Right lobe of liver (tissue), 6 donors: ENCODE data around the gene ZFPM1. TPM values are rescaled to one million over a fixed set of nuclear protein-coding genes. Genes with fewer than 3 reads are reported as not detected.

Experiments
- ATAC-seq, 4 donors: fragments of 200-7000 bp; cut with Tn5 transposase; one replicate each; pipeline ENCODE4 v1.9.1; 2020; ENCODE audit warnings: mild to moderate bottlenecking in 4 of 4, moderate library complexity in 4 of 4
- DNase-seq, 3 donors: peaks; one replicate each; pipeline ENCODE4 v3.0.0-alpha.2; 2020
- H3K27ac ChIP-seq, 3 donors: fragments of 200-600 bp; one replicate each; pipeline ENCODE4 v1.8.0; 2022
- H3K27me3 ChIP-seq, 2 donors: fragments of 200-600 bp; one replicate each; pipeline ENCODE4 v1.8.0; 2022
- H3K36me3 ChIP-seq, 4 donors: fragments of 200-600 bp; sonication (generic) in 1 of 4; one replicate each; pipeline versions ENCODE4 v1.5.1 to v1.8.0; 2017 to 2022; ENCODE audit warnings: control low read depth in 1 of 4
- H3K4me1 ChIP-seq, 4 donors: fragments of 200-600 bp; sonication (generic) in 1 of 4; one replicate each; pipeline versions ENCODE4 v1.5.1 to v1.8.0; 2017 to 2022; ENCODE audit warnings: control low read depth in 1 of 4
- H3K4me3 ChIP-seq, 3 donors: fragments of 200-600 bp; one replicate each; pipeline ENCODE4 v1.8.0; 2022
- H3K9me3 ChIP-seq, 4 donors: fragments of 200-600 bp; sonication (generic) in 1 of 4; one replicate each; pipeline versions ENCODE4 v1.5.1 to v1.8.0; 2017 to 2022; ENCODE audit warnings: control low read depth in 1 of 4
- POLR2A ChIP-seq: fragments of 450-650 bp; IDR thresholded peaks from one replicate; pipeline ENCODE4 v1.6.1; 2017; ENCODE audit warnings: antibody characterized with exemption, mild to moderate bottlenecking
- WGBS: methylation state at CpG from one replicate; pipeline ENCODE4 v1.1.6; 2018; ENCODE audit warnings: low coverage, low lambda C conversion rate; ENCODE audit not compliant: insufficient coverage; ENCODE audit errors: missing lambda C conversion rate; 5-methylcytosine and 5-hydroxymethylcytosine counted together
- intact Hi-C, 2 donors: fragments of 100-400 bp; cut with DNase I; formaldehyde crosslinking; loops; one replicate each; pipeline versions ENCODE4 v1.11.2 to v1.14.1; 2022
- long read RNA-seq: library from polyadenylated mRNA; unstranded; transcript quantifications from one replicate; pipeline ENCODE4 v2.0.0, GENCODE V29; 2019
- total RNA-seq, 6 experiments: library from RNA; depleted of rRNA in 2 of 6; stranded (reverse); fragments of >200 nt in 2 of 6; fragmentation: NEBNext Ultra II Directional in 3 of 6; extraction: Animal tissue kit (Norgen Biotek cat#: 25700) in 3 of 6; gene quantifications; one replicate each; pipeline versions ENCODE4 v1.1.0 to v1.2.4, GENCODE V29; 2016 to 2023
- TF ChIP-seq, protein P1 (sequence below), 4 donors: fragments of 200-600 bp in 3 of 4; fragments of 450-650 bp in 1 of 4; IDR thresholded peaks; one replicate each; pipeline versions ENCODE4 v1.5.1 to v1.8.0; 2016 to 2022; ENCODE audit warnings: antibody characterized with exemption in 4 of 4, mild to moderate bottlenecking in 2 of 4
- donor health status: DM: no; HTN: yes; CAD: no.
- donor health status: DM: no; HTN: no; CAD: no.
- donor health status: DM: no; HTN: no; CAD: no.
- donor health status: DM: no; HTN: yes; CAD: no.
- donor health status: DM: no; HTN: yes; CAD: no.

Gene ZFPM1
- 10 to 100 TPM in 2 of 6 experiments, 1 to 10 TPM in 4; 3.8 to 15.5 (median 8.3) TPM for total RNA-seq
- long read RNA-seq, partial matches to known transcripts: 0 of 1 reads
- long read RNA-seq, other reads (novel, unspliced or antisense): 1 of 1 reads

- ATAC-seq (no peak), DNase-seq (no peak)
- WGBS: no CpG with 5 or more reads among the region's 57 CpGs
- intact Hi-C loops: no loop called here
- Histone ChIP-seq H3K27me3 (no peaks in the 10 kb centered on the region), H3K9me3 (no peaks in the 10 kb centered on the region), H3K27ac (peak within 1 kb of the TSS in 2 of 3 donors; percentile 58 to 86), H3K4me3 (peak within 1 kb of the TSS; percentile 43 to 71 (median 58)), H3K4me1 (peaks cover 0 to 21% (median 5%) of the 10 kb centered on the region in 4 donors), H3K36me3 (no peaks in the 10 kb centered on the region)
- peak; percentile 79 for TF ChIP-seq POLR2A
- TF ChIP-seq, protein P1, sequence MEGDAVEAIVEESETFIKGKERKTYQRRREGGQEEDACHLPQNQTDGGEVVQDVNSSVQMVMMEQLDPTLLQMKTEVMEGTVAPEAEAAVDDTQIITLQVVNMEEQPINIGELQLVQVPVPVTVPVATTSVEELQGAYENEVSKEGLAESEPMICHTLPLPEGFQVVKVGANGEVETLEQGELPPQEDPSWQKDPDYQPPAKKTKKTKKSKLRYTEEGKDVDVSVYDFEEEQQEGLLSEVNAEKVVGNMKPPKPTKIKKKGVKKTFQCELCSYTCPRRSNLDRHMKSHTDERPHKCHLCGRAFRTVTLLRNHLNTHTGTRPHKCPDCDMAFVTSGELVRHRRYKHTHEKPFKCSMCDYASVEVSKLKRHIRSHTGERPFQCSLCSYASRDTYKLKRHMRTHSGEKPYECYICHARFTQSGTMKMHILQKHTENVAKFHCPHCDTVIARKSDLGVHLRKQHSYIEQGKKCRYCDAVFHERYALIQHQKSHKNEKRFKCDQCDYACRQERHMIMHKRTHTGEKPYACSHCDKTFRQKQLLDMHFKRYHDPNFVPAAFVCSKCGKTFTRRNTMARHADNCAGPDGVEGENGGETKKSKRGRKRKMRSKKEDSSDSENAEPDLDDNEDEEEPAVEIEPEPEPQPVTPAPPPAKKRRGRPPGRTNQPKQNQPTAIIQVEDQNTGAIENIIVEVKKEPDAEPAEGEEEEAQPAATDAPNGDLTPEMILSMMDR (IDR thresholded peaks at IDR 0.05): no peak
Observed at GRCh38 chr16:88453217-88453531, at the start of gene ZFPM1. ZFPM1 (plus strand) TSS chr16:88453280; CDS start chr16:88453639, 359 bp downstream.

DNA sequence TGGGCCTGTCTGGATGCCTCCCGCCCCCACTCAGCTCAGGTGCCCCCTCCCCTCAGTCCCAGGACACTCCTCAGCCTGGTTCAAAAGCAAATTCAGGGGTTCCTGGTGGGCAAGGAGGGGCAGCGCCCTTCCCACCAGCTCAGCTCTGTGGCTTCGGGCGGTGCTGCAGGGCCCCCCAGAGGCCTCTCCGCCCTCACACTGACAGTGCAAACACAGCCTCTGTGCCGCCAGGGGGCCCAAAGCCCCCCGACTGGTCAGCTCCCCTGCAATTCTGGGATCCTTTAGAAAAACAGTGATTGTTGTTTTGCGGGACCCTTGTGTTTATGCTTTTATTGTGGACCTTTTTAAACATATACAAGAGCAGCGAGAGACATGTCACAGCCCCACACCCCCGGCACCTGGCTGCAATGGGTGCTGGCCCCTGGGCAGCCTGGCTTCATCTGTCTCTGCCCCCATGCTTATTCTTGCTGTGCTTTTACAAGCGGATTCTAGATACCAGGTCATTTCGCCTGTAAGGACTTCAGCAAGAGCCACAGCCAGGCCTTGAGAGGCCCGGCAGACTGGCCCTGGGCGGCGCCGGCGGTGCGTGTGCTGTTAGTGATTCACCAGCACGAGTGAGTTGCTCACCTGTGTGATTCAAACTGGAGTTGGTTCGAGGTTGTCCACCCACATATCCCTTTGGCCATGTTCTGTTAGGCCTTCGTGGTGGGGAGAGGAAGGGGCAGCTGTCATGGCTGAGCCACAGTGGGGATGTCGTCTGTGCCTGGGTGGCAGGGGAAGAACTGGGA is 49.1 kb upstream of the ZFPM1 start:
- Histone ChIP-seq H3K9me3 (no peaks in the 10 kb centered on the region), H3K4me3 (no peak overlapping the region), H3K4me1 (no peaks in the 10 kb centered on the region), H3K27me3 (no peaks in the 10 kb centered on the region), H3K36me3 (no peaks in the 10 kb centered on the region), H3K27ac (no peak overlapping the region)
- ATAC-seq: no peak
- TF ChIP-seq, protein P1 (IDR thresholded peaks at IDR 0.05): no peak
- TF ChIP-seq POLR2A: no peak
- 65% methylated on average over 8 of the region's 22 CpGs for WGBS
- no peak for DNase-seq
- intact Hi-C loops: no loop called here

DNA sequence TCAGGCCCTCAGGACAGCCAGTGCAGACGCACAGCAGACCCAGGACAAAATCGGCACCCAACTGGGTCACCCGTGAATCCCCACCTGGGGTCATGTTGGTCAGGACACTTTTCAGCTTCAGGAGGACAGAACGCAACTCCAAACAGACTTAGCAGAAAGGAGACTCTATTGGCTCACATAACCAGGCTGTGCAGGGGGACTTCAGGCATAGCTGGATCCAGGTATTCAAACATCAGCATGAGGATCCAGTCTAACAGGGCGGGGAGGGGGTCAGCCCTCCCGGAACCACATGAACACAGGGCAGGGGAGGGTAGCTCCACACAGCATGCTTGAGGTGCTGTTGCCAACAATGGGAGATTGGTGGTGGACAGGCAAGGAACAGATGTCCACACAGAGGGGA is 48.3 kb upstream of the ZFPM1 start:
- WGBS: 52% methylated on average over 3 of the region's 6 CpGs

GRCh38 chr16:88405216-88406060 is 47.6 kb upstream of the ZFPM1 start:
- H3K4me3 ChIP-seq: no peak overlapping the region
- H3K4me1 ChIP-seq: no peaks in the 10 kb centered on the region
- no peaks in the 10 kb centered on the region for H3K9me3 ChIP-seq
- intact Hi-C loops: no loop called here
- WGBS: 75% methylated on average over 4 of the region's 29 CpGs
- ATAC-seq (peak in 1 of 4 donors; percentile 17), DNase-seq (no peak)
- H3K27me3 ChIP-seq: no peaks in the 10 kb centered on the region
- no peak overlapping the region for H3K27ac ChIP-seq
- TF ChIP-seq, protein P1 (IDR thresholded peaks at IDR 0.05): no peak
- TF ChIP-seq POLR2A: no peak
- H3K36me3 ChIP-seq: no peaks in the 10 kb centered on the region

More for the DNA sequence above, 48.3 kb upstream of the ZFPM1 start:
- H3K36me3 ChIP-seq: no peaks in the 10 kb centered on the region
- intact Hi-C loops: no loop called here
- H3K4me3 ChIP-seq: no peak overlapping the region
- ATAC-seq (no peak), DNase-seq (no peak)
- no peaks in the 10 kb centered on the region for H3K27me3 ChIP-seq
- TF ChIP-seq, protein P1 (IDR thresholded peaks at IDR 0.05): no peak
- TF ChIP-seq POLR2A: no peak
- H3K9me3 ChIP-seq: no peaks in the 10 kb centered on the region
- H3K27ac ChIP-seq: no peak overlapping the region
- H3K4me1 ChIP-seq: no peaks in the 10 kb centered on the region
